ENCODE results near the gene RNF186. TPM values are rescaled to one million over a fixed set of nuclear protein-coding genes. Genes with fewer than 3 reads are reported as not detected.

The RNF186 gene
- polyA plus RNA-seq, 1 of the 3 experiments (the other 2 are of a cell fraction), result not detected

- H4K20me1 ChIP-seq (ENCODE audit: insufficient read depth), result no peaks in the 10 kb centered on the region
- WGBS (ENCODE audit: low lambda C conversion rate), result 100% methylated on average over 4 of the region's 4 CpGs
- no peaks in the 10 kb centered on the region for H3F3A ChIP-seq (replicated peaks; ENCODE audit: insufficient read depth)
- H3K9ac ChIP-seq, result no peak overlapping the region
- TF ChIP-seq CTCF (IDR thresholded peaks at IDR 0.05) (no peak), RXRA (IDR thresholded peaks at IDR 0.05; ENCODE audit: borderline replicate concordance, low read depth) (no peak), FOXJ3 (CRISPR knock-in tag; IDR thresholded peaks at IDR 0.05) (no peak), FOSL2 (IDR thresholded peaks at IDR 0.05; ENCODE audit: borderline replicate concordance, low read depth) (no peak), YY1 (IDR thresholded peaks at IDR 0.05; ENCODE audit: low read depth) (no peak), FOXM1 (IDR thresholded peaks at IDR 0.05; ENCODE audit: low read depth) (no peak), SMC3 (IDR thresholded peaks at IDR 0.05; ENCODE audit: low read depth, low read length) (no peak), EP300 (IDR thresholded peaks at IDR 0.05; ENCODE audit: borderline replicate concordance in 1 of 2, low read depth in 1 of 2, low read length in 1 of 2) (no peak), CHD2 (IDR thresholded peaks at IDR 0.05; ENCODE audit: low read length, partially characterized antibody) (no peak), RAD21 (IDR thresholded peaks at IDR 0.05; ENCODE audit: low read length) (no peak), REST (IDR thresholded peaks at IDR 0.05; ENCODE audit: low read depth, low read length) (no peak), SIN3A (IDR thresholded peaks at IDR 0.05; ENCODE audit: borderline replicate concordance, low read depth, low read length) (no peak), JUND (IDR thresholded peaks at IDR 0.05) (no peak), POLR2AphosphoS5 (IDR thresholded peaks at IDR 0.05; ENCODE audit: low read depth, low read length) (no peak), USF2 (IDR thresholded peaks at IDR 0.05; ENCODE audit: borderline replicate concordance, low read depth, low read length) (no peak), GATA2 (CRISPR knock-in tag; IDR thresholded peaks at IDR 0.05) (no peak), GABPA (IDR thresholded peaks at IDR 0.05; ENCODE audit: low read depth) (no peak)
- H3K9me3 ChIP-seq, result no peaks in the 10 kb centered on the region
- no peaks in the 10 kb centered on the region for H3K4me1 ChIP-seq (ENCODE audit: control insufficient read depth in 1 of 2, insufficient read depth in 2 of 2, low read depth in 1 of 2, low read length in 1 of 2)
- H2AFZ ChIP-seq (ENCODE audit: low read depth), result no peak overlapping the region
- ChIA-PET POLR2A (no interaction called here), CTCF (no interaction called here)
- no peak overlapping the region for H3K4me2 ChIP-seq
- no peak overlapping the region for H3K4me3 ChIP-seq (ENCODE audit: low read depth in 2 of 2, low read length in 1 of 2)
- H3K36me3 ChIP-seq (replicated peaks in 1 of 2; ENCODE audit: control insufficient read depth in 1 of 2, insufficient read depth in 2 of 2, low read length in 1 of 2), result no peaks in the 10 kb centered on the region
- H3K27me3 ChIP-seq (ENCODE audit: insufficient read depth), result no peaks in the 10 kb centered on the region
- DNase-seq, result no peak
- H3K79me2 ChIP-seq (ENCODE audit: insufficient read depth), result no peaks in the 10 kb centered on the region
- no peaks in the 10 kb centered on the region for H3K9me2 ChIP-seq
- no peak overlapping the region for H3K27ac ChIP-seq (ENCODE audit: low read depth in 2 of 2, low read length in 1 of 2)
These were observed 38.1 kb downstream of the RNF186 start for GRCh38 chr1:19776933-19777332.

Data from SK-N-SH (cell line).